Stimulated activated CD4-positive, alpha-beta T cell treated with anti-CD3 and anti-CD28 coated beads, Interleukin-12 subunit alpha, Interleukin-12 subunit beta, amount 100 ng/mL, for 24 hours (primary cell): ENCODE data around the gene PUM2.

Experiments used
- DNase-seq, 2 experiments: peaks; one replicate each; pipeline ENCODE4 v3.0.0-alpha.2; 2020; ENCODE audit warnings: low read depth in 2 of 2

PUM2 gene

GRCh38 chr2:20216130-20217025, 134.3 kb downstream of the PUM2 start:
- DNase-seq, result no peak

- DNase-seq, result no peak
These were observed 135.2 kb downstream of the PUM2 start for GRCh38 chr2:20215183-20216040.

GRCh38 chr2:20214566-20215182, 136.0 kb downstream of the PUM2 start:
- no peak for DNase-seq

- no peak for DNase-seq
These were observed 136.7 kb downstream of the PUM2 start for GRCh38 chr2:20213651-20214565.

- no peak for DNase-seq
These were observed 137.7 kb downstream of the PUM2 start for GRCh38 chr2:20212871-20213503.

GRCh38 chr2:20212459-20212870, 138.2 kb downstream of the PUM2 start:
- DNase-seq, result no peak

GRCh38 chr2:20211860-20212458, 138.7 kb downstream of the PUM2 start:
- DNase-seq, result no peak

- no peak for DNase-seq
These were observed 139.2 kb downstream of the PUM2 start for GRCh38 chr2:20211420-20211819.

- no peak for DNase-seq
These were observed 140.2 kb downstream of the PUM2 start for GRCh38 chr2:20210462-20210861.

GRCh38 chr2:20209373-20210109, 141.1 kb downstream of the PUM2 start:
- DNase-seq, result no peak

GRCh38 chr2:20208476-20208859, 142.2 kb downstream of the PUM2 start:
- no peak for DNase-seq

- DNase-seq, result no peak
These were observed 143.6 kb downstream of the PUM2 start for GRCh38 chr2:20207051-20207450.

GRCh38 chr2:20205915-20206524, 144.6 kb downstream of the PUM2 start:
- DNase-seq, result no peak

GRCh38 chr2:20205069-20205468, 145.6 kb downstream of the PUM2 start:
- DNase-seq, result no peak

GRCh38 chr2:20203521-20204225, 147.0 kb downstream of the PUM2 start:
- no peak for DNase-seq

GRCh38 chr2:20203072-20203471, 147.6 kb downstream of the PUM2 start:
- DNase-seq, result no peak

- no peak for DNase-seq
These were observed 149.0 kb downstream of the PUM2 start for GRCh38 chr2:20201671-20202070.

GRCh38 chr2:20200697-20201555, 149.7 kb downstream of the PUM2 start:
- DNase-seq, result no peak
